HG03095 (cell line): ENCODE measurements around the gene RCE1.
A peak's percentile ranks its signal among the peaks of the same experiment; 100 is the strongest.

ENCODE experiments used
- ATAC-seq: cut with Tn5 transposase; IDR thresholded peaks from one replicate; pipeline ENCODE4 v1.9.1; 2021; ENCODE audit warnings: moderate library complexity; ENCODE audit not compliant: unreplicated experiment

RCE1 gene

DNA sequence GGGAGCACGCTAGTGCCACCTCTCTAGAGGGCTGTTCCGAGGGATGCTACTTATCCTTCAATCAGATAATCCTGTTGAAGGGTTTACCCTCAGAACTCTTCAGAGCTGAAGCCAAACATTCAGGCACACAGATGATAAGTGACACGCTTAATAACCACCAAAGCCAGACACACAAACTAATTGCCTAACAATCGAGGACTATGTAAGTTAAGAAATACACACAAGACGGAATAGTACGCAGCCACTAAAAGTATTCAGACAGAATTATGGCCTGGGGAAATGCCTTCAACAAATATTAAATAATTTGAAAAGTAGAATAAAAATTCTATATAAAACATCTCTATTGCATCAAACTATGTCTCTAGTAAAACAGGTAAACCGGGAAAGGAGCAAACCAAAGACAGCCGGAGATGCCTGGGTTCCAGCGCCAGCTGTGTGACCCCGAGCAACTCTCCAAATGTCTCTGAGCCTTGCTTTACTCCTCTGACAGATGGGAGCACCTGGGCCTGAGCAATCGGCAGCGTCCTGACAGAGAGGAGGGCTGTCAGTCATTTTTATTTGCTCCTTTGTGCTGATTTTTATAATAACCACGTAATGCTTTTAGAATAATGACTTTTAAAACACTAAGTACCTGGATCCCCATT, 25.0 kb downstream of the RCE1 start:
- peak; percentile 20 for ATAC-seq

DNA sequence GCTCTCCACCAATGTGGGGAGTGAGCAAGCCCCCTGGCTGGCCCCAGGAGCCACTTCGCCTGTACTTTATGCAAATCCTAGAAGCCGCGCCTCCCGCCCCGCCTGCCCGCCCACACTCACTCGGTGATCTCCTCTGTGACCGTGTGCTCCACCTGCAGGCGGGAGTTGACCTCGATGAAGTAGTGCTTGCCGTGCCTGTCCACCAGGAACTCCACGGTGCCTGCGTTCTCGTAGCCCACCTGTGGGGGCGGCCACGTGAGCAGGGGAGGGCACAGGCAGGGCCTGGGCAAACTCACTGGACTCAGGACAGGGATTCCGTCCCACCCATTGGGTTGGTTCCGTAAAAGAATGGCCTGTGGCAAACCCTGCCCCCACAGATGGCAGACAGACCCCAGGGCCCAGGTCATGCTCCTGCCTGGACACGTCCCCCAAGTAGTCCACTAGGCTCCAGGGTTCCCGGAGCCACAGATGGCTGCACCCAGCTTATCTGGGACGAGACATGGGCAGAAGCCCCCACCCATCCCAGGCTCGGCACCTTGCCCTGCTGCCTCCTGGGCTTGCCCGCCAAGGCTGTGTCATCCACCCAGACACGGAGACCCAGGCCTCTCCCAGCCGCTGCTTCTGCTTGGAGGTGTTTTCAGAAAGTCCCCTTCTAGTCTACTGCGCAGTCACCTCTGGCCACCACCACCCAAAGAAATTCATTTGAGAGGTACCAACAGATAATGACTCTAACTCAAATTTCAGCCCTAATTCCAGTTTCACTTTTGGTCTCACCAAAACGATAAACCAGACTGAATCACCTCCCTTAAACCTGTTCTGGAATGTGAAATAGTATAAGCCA, 25.7 kb downstream of the RCE1 start:
- ATAC-seq: peak; percentile 86

DNA sequence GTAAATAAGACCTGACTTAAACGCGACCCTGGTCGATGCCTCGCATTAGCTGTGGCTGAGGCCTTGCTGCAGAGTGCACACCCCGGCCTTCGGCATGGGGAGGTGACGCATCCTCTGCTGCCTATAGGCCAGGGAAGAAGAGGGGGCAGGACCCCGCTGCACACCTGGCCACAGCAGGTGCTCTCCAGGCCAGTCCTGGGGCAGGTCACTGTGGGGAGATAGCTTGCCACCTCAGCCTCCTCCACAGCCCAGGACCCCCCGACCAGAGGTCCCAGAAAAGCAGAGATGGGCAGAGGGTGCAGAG, 26.3 kb downstream of the RCE1 start:
- no peak for ATAC-seq

DNA sequence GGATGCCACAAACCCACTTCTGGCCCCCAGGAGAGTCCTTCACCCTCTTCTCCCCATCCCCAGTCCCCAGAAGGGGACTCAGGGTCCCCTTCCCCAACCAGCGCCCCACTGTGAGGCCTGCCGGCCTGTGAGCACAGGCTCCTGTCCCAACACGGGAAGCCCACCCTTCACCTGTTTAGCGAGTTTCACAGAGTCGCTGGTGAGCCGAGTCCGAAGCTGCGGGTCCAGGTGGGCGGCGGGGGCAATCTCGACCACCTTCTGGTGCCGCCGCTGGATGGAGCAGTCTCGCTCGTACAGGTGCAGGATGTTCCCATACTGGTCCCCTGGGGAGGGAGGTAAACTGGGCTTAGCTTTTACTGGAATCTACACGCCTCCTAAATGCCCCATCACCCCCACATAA, 26.9 kb downstream of the RCE1 start:
- no peak for ATAC-seq

DNA sequence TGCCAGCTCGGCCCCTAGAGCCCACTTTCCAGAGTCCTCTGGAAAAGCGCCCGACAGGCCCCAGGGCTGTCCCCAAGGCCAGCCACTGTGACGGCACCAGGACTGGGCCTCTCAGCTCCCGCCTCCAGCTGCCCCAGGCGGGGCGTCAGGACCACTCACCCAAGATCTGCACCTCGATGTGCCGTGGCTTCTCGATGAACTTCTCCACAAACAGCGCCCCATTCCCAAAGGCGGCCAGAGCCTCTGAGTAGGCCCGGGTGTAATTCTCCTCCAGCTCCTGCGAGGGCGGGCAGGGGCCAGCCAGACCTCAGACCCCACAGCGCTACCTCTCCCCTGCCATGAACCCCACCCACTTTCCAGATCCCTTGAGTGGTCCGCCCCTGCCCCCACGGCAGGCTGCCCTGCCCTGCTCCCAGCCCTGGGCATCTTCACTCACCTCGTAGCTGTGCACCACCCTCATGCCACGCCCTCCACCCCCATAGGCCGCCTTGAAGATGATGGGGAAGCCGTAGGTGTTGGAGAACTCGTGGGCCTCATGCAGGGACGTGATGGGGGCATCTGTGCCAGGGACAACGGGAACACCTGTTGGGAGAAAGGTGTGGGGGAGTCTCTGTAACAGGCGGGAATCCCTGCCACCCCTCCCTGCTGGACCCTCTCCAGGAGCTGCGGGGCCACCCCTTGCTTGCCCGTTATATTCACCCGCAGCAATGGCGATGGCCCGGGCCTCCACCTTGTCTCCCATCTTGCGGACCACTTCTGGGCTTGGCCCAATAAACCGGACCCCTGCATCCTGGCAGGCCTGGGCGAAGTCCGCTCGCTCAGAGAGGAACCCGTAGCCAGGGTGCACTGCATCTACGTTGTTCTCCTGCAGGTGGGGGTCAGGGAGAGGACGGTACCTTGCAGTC, 27.6 kb downstream of the RCE1 start:
- no peak for ATAC-seq

DNA sequence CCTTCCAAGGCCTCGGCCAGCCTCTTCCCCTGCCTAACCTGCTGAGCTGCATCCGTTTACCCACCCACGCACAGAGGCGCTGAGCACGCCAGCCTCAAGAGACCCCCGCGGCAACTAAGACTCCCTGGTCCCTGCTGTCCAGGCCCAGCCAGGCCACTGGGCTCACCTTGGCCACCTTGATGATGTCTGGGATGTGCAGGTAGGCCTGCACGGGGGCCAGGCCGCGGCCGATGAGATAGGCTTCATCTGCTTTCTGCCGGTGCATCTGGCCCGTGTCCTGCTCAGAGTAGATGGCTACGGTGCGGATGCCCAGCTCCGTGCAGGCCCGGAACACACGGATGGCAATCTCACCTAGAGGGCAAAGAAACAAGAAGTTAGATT, 28.3 kb downstream of the RCE1 start:
- ATAC-seq: no peak

DNA sequence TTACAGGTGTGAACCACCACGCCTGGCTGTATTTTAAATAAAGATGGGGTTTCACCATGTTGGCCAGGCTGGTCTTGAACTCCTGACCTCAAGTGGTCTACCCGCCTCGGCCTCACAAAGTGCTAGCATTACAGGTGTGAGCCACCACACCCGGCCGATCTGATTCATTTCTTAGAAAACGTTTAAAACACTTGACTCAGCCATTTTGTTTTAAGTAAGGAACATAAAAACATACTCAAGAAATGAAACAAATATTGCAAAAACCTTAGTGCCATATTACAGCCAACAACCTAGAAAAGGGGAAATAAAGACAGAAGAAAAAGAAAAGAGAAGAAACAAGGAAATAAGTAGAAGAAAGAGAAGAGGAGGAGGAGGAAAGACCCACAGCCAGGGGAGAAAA, 31.0 kb downstream of the RCE1 start:
- no peak for ATAC-seq

DNA sequence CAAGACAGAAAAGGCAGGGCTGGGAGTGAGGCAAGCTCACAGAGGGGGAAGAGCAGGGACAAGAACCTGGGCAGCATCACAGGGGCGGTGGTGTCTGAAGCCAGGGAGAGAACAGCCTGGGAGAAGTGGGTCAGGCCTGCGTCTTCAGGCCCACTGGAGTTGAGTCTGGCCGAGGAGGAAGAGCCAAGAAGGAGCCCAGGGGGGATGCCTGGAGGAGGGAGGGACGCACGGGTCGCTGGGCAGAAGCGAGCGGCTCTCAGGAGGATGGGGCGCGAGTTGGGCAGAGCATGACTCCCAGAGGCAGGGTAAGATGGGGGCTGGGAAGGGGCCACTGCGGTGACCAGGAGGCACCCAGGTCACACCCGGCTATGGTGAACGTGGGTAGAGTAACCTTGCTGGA, 32.1 kb downstream of the RCE1 start:
- ATAC-seq: no peak

DNA sequence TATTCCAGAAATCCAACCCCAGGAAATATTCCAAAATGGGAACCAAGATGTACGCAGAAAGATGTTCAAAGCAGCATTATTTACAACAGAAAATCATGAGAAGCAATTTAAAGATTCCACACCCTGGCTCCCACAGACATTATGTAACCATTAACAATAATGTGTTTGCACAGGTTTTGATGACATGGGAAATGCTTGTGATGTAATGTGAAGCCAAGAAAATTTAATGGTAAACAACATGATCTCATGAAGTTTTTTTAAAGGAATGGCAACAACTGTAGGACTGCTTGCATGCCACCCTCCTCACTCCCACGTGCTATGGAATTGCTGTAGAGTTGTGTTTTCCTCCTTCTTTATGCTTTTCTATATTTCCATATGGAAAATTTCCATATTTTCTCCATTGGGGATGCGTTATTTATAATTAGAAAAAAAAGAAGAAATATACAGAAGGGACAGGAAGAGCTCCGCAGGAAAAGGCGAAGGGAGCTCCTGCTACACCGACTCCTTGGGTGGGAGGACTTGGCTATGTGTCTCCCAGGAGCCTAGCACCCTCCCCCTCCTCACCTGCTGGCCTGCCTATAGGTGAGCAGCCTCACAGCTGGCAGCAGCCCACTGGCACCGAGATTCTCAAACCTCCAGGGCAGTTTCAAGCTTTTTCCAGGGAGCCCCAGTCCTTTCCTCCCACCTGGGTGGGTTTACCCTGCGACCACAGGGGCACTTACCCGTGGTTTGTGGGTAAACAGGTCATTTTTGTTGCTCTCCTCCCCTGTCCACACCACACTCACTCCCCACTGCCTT, 34.5 kb downstream of the RCE1 start:
- ATAC-seq: no peak

DNA sequence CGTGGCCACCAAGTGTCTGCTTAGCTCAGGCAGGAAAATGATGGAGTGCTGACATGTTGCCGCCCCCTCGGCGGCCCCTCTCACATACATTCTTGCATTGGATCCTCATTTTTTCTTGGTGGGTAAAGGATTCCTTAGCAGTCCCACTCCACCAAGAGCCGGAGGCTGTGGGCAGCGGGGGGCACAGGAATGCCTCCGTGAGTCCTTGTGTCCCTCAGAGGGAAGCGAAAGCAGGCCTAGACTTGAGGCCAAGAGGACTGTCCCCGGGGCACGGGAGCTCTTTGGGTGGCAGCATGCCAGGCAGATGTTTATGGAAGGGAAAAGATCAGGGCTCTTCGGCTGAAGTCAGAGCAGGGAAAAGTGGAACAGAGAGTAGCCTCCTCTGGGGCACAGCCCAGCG, 35.2 kb downstream of the RCE1 start:
- no peak for ATAC-seq

DNA sequence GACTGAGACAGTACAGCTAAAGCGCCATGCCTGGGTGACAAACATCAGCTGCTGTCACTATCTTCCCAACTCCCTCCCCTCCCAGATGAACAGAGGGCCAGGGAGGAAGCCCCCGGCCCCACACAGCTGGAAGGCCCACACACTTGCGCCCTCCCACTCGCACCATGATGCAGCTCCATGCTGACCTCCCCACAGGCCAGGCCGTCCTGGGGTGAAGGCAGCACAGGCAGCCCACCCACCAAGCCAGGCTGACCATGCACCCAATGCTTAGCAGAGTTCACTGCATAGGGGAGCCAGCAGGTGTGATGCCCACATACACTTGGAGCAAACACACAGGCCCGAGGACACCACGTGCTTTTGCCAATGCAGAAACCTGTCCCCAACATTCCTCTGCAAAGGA, 35.8 kb downstream of the RCE1 start:
- no peak for ATAC-seq

DNA sequence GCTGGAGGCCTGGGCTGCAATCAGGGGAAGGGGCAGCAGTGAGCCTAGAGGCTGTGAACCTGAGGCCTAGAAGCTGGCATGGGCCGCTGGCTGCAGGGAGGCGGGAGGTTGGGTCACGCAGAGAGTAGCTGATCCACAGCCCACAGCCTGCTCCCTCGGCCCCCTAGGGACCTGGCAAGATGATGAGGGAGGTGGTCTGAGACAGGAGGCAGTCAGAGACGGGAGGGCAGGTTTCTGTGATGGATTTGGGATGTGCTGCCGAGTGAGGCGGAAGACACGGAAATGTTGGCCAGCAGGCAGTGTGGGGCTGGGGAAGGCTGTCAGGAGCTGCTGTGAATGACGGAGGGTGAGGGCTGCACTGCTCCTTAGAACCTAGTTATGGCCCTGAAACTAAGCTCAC, 36.3 kb downstream of the RCE1 start:
- ATAC-seq: no peak

DNA sequence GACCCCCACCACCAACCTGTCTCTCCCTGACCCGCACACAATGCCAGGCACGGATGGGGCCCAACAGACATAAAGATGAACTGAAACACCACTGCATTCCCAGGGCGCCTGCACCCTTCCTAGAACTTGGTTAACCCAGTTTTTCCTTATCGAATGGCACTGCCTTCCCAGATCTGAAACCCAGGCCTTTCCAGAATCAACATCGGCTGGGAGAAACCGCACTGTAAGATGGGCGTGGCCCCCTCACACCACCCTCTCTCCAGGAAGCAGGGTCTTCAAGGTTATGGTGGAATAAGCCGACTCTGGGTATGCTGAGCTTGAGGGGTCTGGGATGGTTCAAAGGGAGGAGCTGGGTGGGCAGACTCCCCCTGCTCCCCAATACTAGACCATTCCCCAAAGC, 36.8 kb downstream of the RCE1 start:
- no peak for ATAC-seq

DNA sequence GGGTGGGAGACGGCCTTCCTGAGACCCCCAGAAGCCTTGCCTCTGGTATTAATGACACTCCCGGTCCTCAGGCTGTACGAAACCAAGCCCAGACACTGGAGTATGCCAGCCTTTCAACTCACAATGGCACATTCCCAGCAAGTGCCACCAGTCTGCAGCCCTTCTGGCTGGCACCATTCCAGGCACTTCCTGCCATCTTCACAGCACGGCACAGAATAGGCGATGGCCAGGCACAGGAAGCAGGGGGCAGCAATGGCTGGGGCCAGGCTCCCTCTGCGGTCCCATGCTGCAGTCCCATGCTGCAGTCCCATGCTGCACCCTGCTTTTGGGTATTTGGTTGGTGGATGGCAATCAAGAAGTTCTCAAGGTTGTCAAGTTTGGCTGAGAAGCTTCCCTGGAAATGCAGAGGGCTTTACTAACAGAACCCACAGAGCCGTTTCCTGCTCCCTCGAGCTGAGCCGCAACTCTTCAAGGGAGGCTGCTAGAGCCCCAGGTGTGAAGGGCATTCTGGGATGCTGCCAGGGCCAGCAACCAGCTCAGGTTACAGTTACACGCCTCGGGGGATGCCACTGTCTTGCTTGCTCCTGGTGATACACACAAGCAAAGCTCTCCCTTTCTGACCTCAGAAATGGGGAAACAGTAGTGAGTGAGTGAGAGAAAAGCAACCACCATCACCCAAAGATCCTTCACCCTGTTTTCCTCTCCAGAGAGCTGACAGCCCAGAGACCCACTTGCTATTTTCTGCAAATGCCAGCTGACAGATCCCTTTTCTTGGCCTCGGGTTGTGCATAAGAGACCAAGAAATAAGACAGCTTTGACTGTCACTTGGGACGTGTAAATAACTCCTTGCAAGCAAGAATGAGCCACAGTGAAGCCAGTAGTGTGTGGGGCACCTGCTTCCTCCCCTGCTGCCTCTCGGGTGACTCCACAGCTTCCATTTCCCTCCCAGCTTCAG, 37.5 kb downstream of the RCE1 start:
- no peak for ATAC-seq

DNA sequence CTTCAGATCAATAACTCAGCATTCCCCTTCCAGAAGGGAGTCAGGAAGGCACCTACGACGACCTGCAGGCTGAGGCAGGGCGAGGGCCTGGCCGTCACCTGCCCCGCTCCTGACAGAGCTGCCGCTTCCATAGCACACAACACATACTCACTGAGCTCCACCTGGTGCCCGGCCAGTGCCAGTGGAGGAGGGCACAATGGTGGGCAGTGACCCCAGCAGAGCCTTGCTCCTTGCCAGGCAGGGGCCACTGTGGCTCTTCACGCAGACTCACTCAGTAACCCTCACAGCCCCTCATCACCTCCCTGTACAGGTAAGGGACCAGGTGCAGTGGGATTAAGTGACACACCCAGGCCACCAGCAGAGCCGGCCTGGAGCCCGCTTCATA, 38.2 kb downstream of the RCE1 start:
- no peak for ATAC-seq

DNA sequence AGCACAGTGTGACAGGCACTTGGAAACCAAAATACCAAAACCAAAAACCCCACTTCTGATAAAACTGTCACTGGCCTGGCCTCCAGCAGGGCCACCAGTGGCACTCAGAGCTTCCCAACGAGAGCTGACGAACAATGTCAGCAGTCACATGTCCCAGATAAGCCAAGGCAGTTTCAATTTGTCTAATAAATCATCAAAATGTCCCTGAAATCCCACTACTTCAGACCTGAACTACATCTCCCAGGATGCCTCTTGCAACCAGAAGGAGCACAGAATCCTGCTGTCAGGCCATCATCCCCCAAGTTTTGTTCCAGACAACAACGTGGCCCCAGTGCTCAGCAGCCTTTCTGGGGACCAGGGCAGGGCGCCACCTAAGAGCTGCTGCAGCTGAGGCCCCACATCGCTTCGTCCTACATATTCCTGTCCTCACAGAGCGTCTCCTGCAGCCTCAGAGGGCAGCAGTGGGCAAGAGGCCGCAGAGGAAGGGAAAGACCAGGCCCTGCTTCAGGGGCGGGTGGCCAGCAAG, 38.7 kb downstream of the RCE1 start:
- no peak for ATAC-seq

DNA sequence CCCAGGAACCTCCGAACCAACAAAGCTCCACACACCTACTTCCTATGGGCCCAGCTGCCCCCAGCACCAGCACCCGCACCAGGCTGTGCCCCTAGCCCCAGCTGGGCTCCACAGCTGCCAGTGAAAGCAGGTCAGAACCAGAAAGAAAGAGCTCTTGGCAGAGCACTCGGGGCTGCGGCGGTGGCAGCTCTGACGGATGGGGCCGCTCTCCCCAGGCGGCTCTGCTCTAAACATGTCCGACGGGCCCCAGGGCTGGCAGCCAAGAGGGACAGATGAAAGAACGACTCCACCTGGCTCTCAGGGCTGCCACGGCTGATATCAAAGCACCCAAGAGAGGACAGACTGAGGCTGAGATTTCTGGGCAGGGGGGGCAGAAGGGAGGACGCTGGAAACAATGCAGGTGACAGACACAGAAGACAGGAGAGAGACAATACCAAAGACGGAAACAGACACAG, 39.3 kb downstream of the RCE1 start:
- ATAC-seq: no peak

DNA sequence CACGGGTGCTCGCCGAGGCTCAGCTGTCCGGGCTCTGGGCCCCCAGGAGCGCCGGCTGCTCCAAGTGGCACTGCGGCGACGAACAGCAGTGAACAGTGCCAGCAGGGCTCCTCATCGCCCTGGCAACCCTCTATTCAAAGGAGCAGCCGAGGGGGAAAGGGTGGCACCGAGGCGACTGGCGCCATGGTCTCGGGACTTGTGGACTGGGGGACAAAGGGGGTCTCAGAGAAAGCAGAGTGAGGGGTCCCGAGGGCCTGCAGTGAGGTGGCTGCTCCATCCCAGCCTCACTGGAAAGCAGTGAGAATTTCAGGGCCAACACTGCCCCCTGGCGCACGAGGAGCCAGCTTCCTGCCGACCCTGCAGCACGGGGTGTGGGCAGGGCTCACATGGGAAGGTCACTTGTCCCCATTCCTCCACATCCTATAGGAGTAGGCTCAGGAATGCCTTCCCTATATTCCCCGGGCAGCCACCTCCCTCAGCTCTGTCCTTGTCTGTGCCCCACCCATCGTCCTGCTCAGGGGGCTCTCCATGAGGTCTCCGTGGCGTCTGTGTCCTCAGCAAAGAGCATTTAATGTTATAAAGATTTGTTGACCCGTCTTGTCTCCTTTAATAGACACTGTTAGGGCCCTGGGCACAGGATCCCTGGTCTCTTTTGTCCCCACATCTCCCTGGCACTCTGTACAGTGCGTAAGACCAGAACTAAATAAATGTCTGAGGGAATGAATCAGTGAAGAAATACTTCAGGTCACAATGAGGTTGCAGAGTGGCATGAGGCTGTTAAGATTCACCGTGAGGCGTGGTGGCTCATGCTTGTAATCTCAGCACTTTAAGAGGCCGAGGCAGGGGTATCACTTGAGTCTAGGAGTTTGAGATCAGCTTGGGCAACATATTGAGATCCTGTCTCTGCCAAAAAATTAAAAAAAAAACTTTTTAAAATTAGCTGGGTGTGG, 40.0 kb downstream of the RCE1 start:
- no peak for ATAC-seq

DNA sequence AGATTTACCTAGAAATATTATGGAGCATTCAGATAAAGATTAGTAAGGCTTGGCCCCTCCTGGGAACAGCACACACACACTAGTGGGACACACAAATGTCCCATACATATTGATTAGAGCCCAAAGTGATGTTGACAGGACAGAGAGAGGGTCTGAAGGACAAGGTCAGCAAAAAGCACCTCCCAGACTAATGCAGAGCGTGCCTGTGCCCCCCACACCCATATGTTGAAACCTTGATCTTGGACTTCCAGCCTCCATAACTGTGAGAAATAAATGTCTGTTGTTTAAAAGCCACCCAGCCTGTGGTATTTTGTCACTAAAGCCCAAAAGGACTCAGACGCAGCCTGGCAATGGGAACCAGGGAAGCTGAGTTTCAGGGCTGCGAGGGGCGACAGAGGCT, 41.2 kb downstream of the RCE1 start:
- ATAC-seq: no peak
